Transverse colon (tissue), 4 donors: ENCODE data around the gene NFS1.

Source experiments
- CTCF ChIP-seq, 5 experiments: fragments of 200-600 bp in 3 of 5; fragments of 450-650 bp in 2 of 5; sonication (generic) in 3 of 5; IDR thresholded peaks; 1 replicate in 2 of 5; 2 replicates in 3 of 5; pipeline ENCODE4 v1.5.1; 2016 to 2017; ENCODE audit warnings: antibody characterized with exemption in 5 of 5, inconsistent platforms in 3 of 5, mild to moderate bottlenecking in 2 of 5, moderate library complexity in 1 of 5
- POLR2AphosphoS5 ChIP-seq, 3 donors: sonication (generic); formaldehyde crosslinking; IDR thresholded peaks; one replicate each; pipeline ENCODE4 v1.6.1; 2016; ENCODE audit warnings: antibody characterized with exemption in 3 of 3

- TF ChIP-seq CTCF (IDR thresholded peaks at IDR 0.05), result no peak
- no peak for TF ChIP-seq POLR2AphosphoS5 (IDR thresholded peaks at IDR 0.05)
Observed at GRCh38 chr20:35743693-35744491, 44.7 kb upstream of the NFS1 start.
